GM12864 (cell line): ENCODE measurements around the gene KLHL40.

Experiments
- DNase-seq: peaks from one replicate; pipeline ENCODE4 v3.0.0-alpha.2; 2011; ENCODE audit warnings: low read depth
- H3K4me3 ChIP-seq: 2 replicates; pipeline ENCODE4 v1.5.1; 2011; ENCODE audit warnings: mild to moderate bottlenecking, low read depth, low read length, control low read depth
- TF ChIP-seq, protein P1 (sequence below): IDR thresholded peaks from 2 replicates; pipeline ENCODE4 v1.5.1; 2011; ENCODE audit warnings: low read depth, mild to moderate bottlenecking, moderate library complexity, low read length, control low read depth, inconsistent platforms; ENCODE audit errors: missing control alignments

The KLHL40 gene

DNA sequence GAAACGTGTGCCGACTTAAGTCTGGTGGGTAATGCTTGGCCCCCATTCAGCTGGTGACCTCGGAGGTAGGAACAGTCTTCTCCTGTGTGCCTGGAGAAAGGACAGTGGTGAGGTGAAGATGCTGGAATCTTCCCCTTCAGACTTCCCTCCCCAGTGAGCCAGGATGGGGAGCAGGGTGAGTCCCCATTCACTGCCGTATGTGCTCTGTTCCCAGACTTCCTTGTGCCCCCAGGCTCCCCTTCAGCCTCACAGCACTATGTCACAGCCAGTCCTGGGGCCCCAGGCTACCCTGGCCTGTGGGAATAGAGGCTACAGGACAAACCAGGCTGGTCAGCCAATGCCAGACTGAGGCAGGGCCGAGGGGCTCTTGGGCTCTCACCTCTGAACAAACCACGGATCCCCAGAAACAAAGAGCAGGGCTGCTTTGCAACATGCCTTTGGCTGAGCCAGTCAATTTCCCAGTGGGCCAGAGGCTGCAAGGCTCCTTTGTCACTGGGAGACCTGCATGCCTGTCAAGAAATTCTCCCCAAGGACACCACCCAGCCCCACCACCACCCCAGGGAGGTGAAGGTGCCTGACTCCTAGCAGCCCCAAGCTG lies 49.0 kb downstream of the KLHL40 start:
- DNase-seq = no peak
- H3K4me3 ChIP-seq = no peak overlapping the region
- TF ChIP-seq, protein P1, sequence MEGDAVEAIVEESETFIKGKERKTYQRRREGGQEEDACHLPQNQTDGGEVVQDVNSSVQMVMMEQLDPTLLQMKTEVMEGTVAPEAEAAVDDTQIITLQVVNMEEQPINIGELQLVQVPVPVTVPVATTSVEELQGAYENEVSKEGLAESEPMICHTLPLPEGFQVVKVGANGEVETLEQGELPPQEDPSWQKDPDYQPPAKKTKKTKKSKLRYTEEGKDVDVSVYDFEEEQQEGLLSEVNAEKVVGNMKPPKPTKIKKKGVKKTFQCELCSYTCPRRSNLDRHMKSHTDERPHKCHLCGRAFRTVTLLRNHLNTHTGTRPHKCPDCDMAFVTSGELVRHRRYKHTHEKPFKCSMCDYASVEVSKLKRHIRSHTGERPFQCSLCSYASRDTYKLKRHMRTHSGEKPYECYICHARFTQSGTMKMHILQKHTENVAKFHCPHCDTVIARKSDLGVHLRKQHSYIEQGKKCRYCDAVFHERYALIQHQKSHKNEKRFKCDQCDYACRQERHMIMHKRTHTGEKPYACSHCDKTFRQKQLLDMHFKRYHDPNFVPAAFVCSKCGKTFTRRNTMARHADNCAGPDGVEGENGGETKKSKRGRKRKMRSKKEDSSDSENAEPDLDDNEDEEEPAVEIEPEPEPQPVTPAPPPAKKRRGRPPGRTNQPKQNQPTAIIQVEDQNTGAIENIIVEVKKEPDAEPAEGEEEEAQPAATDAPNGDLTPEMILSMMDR = no peak

DNA sequence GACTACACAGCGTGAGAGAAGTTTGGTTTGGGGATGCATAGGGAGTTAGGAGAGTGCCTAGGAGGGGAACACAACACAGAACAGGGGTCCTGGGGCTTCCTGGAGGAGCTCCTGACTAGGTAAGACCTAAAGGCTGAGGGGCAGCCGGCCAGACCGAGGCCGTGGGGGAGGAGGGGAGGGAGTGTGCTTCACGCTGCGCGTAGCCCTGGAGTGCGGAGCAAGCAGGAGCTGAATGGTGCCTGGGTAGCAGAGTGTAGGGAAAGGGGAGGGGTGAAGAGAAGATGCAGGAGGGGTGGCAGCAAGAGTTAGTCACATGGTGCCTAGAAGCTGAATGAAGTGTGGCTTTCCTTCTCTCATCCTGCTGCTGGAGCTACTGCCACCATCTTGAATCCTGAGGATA lies 49.7 kb downstream of the KLHL40 start:
- TF ChIP-seq, protein P1 = no peak
- H3K4me3 ChIP-seq = no peak overlapping the region
- DNase-seq = no peak

DNA sequence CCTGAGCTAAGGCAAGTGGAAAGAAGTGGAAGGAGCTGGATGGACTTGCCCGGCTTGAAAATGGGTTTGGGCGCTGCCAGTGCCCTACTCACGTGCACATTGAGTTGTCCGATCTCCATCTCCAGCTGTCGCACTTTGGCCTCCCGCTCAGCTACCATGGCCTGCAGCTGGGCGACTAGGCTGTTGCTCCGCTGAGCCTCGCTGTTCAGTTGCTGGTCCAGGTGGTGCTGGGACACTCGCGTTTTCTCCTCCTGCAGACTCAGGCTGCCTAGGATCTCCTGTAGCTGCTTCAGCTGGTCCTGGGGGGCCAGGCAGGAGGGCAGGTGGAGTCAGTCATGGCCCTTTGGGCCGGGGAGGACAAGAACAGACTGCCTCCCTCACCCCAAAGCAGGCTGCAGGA lies 50.3 kb downstream of the KLHL40 start:
- H3K4me3 ChIP-seq = no peak overlapping the region
- DNase-seq = no peak
- TF ChIP-seq, protein P1 = no peak

DNA sequence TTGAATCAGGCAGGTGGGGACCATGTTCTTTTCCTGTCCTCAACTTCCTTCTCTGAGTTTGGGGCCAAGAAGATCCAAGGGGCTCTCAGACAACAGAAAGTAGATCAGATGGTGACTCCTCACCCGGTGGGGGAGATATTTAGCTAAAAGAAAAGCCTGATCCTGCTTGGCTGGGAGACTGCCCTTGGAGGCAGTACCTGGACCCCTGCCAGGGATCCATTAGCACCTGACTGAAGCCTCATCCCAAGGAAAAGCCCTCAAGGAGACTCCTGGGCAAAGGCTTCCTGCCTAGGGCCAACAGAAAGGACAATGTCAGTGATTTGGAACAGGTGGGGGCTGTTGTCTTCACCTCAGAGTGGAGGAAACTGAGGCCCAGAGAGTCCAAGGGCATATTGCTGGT lies 50.7 kb downstream of the KLHL40 start:
- TF ChIP-seq, protein P1 = no peak
- no peak overlapping the region for H3K4me3 ChIP-seq
- no peak for DNase-seq

DNA sequence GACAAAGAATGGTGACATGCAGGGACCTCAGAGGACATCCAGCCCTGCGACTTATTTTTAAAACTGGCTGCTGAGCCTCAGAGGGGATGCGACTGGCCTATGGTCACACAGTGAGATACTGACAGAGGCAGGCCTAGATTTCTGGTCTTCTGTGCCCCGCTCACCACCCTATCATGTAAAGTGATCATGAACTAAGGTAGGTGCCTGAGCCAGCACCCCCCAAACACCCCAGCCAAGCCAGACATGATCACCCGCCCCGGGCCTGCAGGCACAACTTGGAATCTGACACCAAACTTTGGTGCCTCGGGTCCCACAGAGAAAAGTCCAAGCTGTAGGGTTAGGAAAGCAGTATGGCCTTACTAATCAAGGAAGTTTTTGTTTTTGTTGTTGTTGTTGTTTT lies 51.2 kb downstream of the KLHL40 start:
- TF ChIP-seq, protein P1 = no peak
- no peak for DNase-seq
- H3K4me3 ChIP-seq = no peak overlapping the region

DNA sequence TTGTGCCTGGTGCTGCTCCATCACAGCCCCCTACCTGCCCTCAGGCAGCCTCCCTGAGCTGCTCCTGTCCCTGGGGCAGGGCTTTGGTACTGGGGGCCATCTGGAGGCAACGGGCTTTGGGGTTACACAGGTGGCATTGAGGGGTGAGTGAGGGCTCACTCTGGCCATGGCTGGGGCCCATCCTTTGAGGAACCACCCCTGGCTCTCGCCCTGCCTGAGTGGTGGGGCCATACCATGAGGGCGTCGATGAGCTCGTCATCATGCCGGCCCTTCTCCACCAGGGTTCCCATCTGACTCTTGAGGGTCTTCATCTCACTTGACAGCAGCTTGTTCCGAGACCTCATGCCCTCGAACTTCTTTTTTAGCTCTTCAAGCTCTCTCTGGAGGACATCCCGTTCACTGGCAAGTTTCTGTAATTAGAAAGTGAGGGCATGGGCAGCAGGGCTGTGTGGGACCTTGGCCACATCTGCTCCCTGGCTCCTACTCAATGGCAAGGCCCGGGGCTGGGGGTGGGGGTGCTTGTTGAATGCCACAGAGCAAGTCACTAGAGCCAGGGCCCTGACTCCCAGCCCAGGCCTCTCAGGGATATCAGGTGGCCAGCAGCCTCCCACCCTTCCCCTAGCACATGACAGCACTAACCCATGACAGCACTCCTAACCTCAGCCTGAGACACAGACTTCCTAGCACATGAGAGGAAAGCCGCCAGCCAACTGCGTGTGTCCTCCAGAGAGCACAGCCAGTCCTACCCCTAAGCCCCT lies 54.2 kb downstream of the KLHL40 start:
- no peak for DNase-seq
- TF ChIP-seq, protein P1 = no peak
- H3K4me3 ChIP-seq = no peak overlapping the region

DNA sequence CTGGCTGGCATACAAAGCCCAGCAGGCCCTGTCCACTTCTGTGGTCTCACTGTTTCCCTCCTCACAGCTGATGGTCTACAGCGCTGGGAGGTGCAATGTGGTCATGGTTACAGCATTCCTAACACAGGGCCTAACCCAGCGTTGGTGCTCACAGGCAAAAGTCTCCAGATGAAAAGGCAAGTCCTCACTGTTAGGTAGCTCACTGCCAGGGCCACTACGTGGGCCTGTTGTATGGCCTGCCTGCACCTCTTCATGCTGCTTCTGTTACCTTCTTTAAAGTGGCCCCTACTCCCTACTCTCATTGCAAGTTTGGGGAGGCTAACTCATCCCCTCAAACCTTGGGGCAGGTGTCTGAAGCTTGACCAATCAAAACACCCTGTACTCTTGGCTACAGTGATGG lies 56.5 kb downstream of the KLHL40 start:
- H3K4me3 ChIP-seq = no peak overlapping the region
- no peak for DNase-seq
- TF ChIP-seq, protein P1 = no peak
